GM12878 (cell line): ENCODE measurements around the gene GDF3. TPM values are rescaled to one million over a fixed set of nuclear protein-coding genes. Genes with fewer than 3 reads are reported as not detected.

ENCODE experiments used
- ATAC-seq: fragments of 200-7000 bp; cut with Tn5 transposase; 3 replicates; pipeline ENCODE4 v1.9.1; 2020; ENCODE audit warnings: mild to moderate bottlenecking, moderate library complexity
- BruUV-seq: library from RNA; stranded (reverse); fragments of 400-500 nt; replicated peaks from 2 replicates; lab custom pipeline; 2021; lab: Mats Ljungman, UMichigan
- CTCF ChIA-PET: fragments of 300-600 bp; sonication (Branson Sonifier 250); formaldehyde crosslinking; extraction: SDS; loops from one replicate; lab custom pipeline; 2021; ENCODE audit warnings: inconsistent platforms; lab: Yijun Ruan, JAX
- POLR2A ChIA-PET: fragments of 350-600 bp; formaldehyde crosslinking; extraction: SDS; loops from one replicate; lab custom pipeline; 2021; ENCODE audit warnings: inconsistent platforms; lab: Charles Lee
- RAD21 ChIA-PET: fragments of 300-600 bp; sonication (Branson Sonifier 250); formaldehyde crosslinking; loops from one replicate; lab custom pipeline; 2023; ENCODE audit warnings: antibody characterized with exemption; ENCODE audit not compliant: unreplicated experiment; lab: Charles Lee
- SMC1A ChIA-PET: fragments of 300-600 bp; sonication (Branson Sonifier 250); formaldehyde crosslinking; loops from one replicate; lab custom pipeline; 2023; ENCODE audit not compliant: unreplicated experiment, uncharacterized antibody; lab: Charles Lee
- DNase-seq: peaks from one replicate; pipeline ENCODE4 v3.0.0-alpha.2; 2011; ENCODE audit warnings: low read depth, low spot score
- FAIRE-seq: peaks from 3 replicates; lab custom pipeline; 2011; peaks lifted over from hg19 to GRCh38; lab: Jason Lieb, UNC
- H2AFZ ChIP-seq: 2 replicates; pipeline ENCODE4 v1.6.0; 2011; ENCODE audit warnings: low read depth, low read length, control low read depth; ENCODE audit not compliant: control insufficient read depth
- H3K27ac ChIP-seq: 2 replicates; pipeline ENCODE4 v1.5.1; 2011; ENCODE audit warnings: control low read depth; ENCODE audit not compliant: control insufficient read depth, insufficient read depth
- H3K27me3 ChIP-seq, 2 experiments: replicated peaks in 1 of 2; 2 replicates each; pipeline versions ENCODE4 v1.6.0 to v1.6.1; 2011; ENCODE audit warnings: low read length in 1 of 2; ENCODE audit not compliant: control insufficient read depth in 2 of 2, insufficient read depth in 2 of 2
- H3K36me3 ChIP-seq, 2 experiments: 2 replicates each; pipeline ENCODE4 v1.5.1; 2011; ENCODE audit warnings: low read length in 1 of 2; ENCODE audit not compliant: control insufficient read depth in 2 of 2, insufficient read depth in 2 of 2
- H3K4me1 ChIP-seq: 2 replicates; pipeline ENCODE4 v1.6.1; 2011; ENCODE audit warnings: mild to moderate bottlenecking, low read length, moderate library complexity, mixed read lengths; ENCODE audit not compliant: control insufficient read depth, insufficient read depth
- H3K4me2 ChIP-seq: 2 replicates; pipeline ENCODE4 v1.6.0; 2011; ENCODE audit warnings: control low read depth; ENCODE audit not compliant: control insufficient read depth, insufficient read depth
- H3K4me3 ChIP-seq: fragments of 200-600 bp; sonication (generic); 2 replicates; pipeline ENCODE4 v1.5.1; 2016
- H3K79me2 ChIP-seq: 2 replicates; pipeline ENCODE4 v1.6.0; 2011; ENCODE audit warnings: low read length; ENCODE audit not compliant: control insufficient read depth, insufficient read depth
- H3K9ac ChIP-seq: 2 replicates; pipeline ENCODE4 v1.8.0; 2011; ENCODE audit warnings: low read length, control low read depth, mixed read lengths; ENCODE audit not compliant: control insufficient read depth, insufficient read depth
- H3K9me3 ChIP-seq: replicated peaks from 3 replicates; pipeline ENCODE4 v1.5.1; 2011; ENCODE audit warnings: mild to moderate bottlenecking, low read length; ENCODE audit not compliant: control insufficient read depth, insufficient read depth
- H4K20me1 ChIP-seq: 2 replicates; pipeline ENCODE4 v1.6.0; 2011; ENCODE audit not compliant: control insufficient read depth, insufficient read depth
- BHLHE40 ChIP-seq, 2 experiments: fragments of 450-650 bp in 1 of 2; IDR thresholded peaks; 2 replicates each; pipeline ENCODE4 v1.6.1; 2011 to 2017; ENCODE audit warnings: low read depth in 2 of 2, borderline replicate concordance in 1 of 2, improper control_type of control experiment in 1 of 2, low read length in 1 of 2, mild to moderate bottlenecking in 1 of 2
- BRCA1 ChIP-seq: IDR thresholded peaks from 2 replicates; pipeline ENCODE4 v1.6.1; 2011; ENCODE audit warnings: low read depth, low read length, improper control_type of control experiment
- CTCF ChIP-seq, 3 experiments: IDR thresholded peaks in 2 of 3; conservative IDR thresholded peaks in 1 of 3; 2 replicates each; pipeline ENCODE4 v1.5.1; 2011; ENCODE audit warnings: low read depth in 3 of 3, low read length in 3 of 3, mild to moderate bottlenecking in 3 of 3, control low read depth in 2 of 3, moderate library complexity in 2 of 3, inconsistent platforms in 1 of 3, mixed read lengths in 1 of 3; ENCODE audit not compliant: control insufficient read depth in 2 of 3, insufficient read depth in 1 of 3; ENCODE audit errors: extremely low read depth in 1 of 3
- HDAC6 ChIP-seq: fragments of 200-600 bp; sonication (generic); IDR thresholded peaks from one replicate; pipeline ENCODE4 v1.8.0; 2017; ENCODE audit warnings: antibody characterized with exemption; ENCODE audit not compliant: unreplicated experiment
- MTA2 ChIP-seq: fragments of 450-650 bp; IDR thresholded peaks from 2 replicates; pipeline ENCODE4 v1.6.1; 2016; ENCODE audit warnings: low read depth, mild to moderate bottlenecking, moderate library complexity
- TCF12 ChIP-seq: IDR thresholded peaks from 2 replicates; pipeline ENCODE4 v1.6.1; 2011; ENCODE audit warnings: low read depth, mild to moderate bottlenecking, low read length
- ZBED1 ChIP-seq: IDR thresholded peaks from 2 replicates; pipeline ENCODE4 v1.6.1; 2016; ENCODE audit warnings: borderline replicate concordance
- ZNF592 ChIP-seq: fragments of 450-650 bp; IDR thresholded peaks from 2 replicates; pipeline ENCODE4 v1.6.1; 2017; ENCODE audit warnings: mild to moderate bottlenecking, moderate library complexity
- WGBS: methylation state at CpG from one replicate; pipeline ENCODE4 v1.1.6; 2016; ENCODE audit warnings: low lambda C conversion rate; ENCODE audit not compliant: insufficient replicate concordance, insufficient coverage; ENCODE audit errors: missing lambda C conversion rate; 5-methylcytosine and 5-hydroxymethylcytosine counted together
- in situ Hi-C: fragments of 300-500 bp; cut with MboI; formaldehyde crosslinking; loops from 9 replicates; pipeline ENCODE4 v1.14.3; 2018; ENCODE audit warnings: mixed read lengths
- intact Hi-C: fragments of 100-400 bp; cut with micrococcal nuclease; formaldehyde crosslinking; loops from one replicate; pipeline ENCODE4 v1.14.2; 2022; ENCODE audit not compliant: unreplicated experiment
- polyA plus RNA-seq, 11 experiments: library from polyadenylated mRNA; depleted of rRNA in 4 of 11; unstranded in 6 of 11; stranded (reverse) in 5 of 11; fragments of >200 nt; fragmentation: Nextera tagmentation in 4 of 11; fragmentation: Illumina TruSeq in 1 of 11; extraction: Ambion mirVana in 4 of 11; extraction: Trizol in 1 of 11; gene quantifications; 1 replicate in 1 of 11; 2 replicates in 10 of 11; pipeline versions ENCODE4 v1.2.1 to v1.2.3, GENCODE V29; 2011 to 2016; ENCODE audit warnings: inconsistent platforms in 2 of 11, missing spikeins in 2 of 11, low read depth in 1 of 11
- total RNA-seq, 4 experiments: library from RNA; depleted of rRNA in 3 of 4; stranded (reverse); fragments of >200 nt in 3 of 4; fragmentation: Illumina TruSeq in 1 of 4; extraction: Trizol in 1 of 4; gene quantifications; 2 replicates each; pipeline versions ENCODE4 v1.2.1 to v1.2.3, GENCODE V29; 2013 to 2021
- TF ChIP-seq, protein P1 (sequence below): fragments of 450-650 bp; IDR thresholded peaks from 2 replicates; pipeline ENCODE4 v1.6.1; 2017; ENCODE audit warnings: low read depth, mild to moderate bottlenecking, moderate library complexity
- TF ChIP-seq, protein P2 (sequence below): fragments of 450-650 bp; IDR thresholded peaks from 2 replicates; pipeline ENCODE4 v1.6.1; 2017; ENCODE audit warnings: mild to moderate bottlenecking, low read depth, inconsistent platforms; ENCODE audit not compliant: poor library complexity, severe bottlenecking

The GDF3 gene
- total and polyA plus RNA-seq, 10 of the 15 experiments (the other 5 are each of a cell fraction or from before 2014, with no cell fraction given): not detected

DNA sequence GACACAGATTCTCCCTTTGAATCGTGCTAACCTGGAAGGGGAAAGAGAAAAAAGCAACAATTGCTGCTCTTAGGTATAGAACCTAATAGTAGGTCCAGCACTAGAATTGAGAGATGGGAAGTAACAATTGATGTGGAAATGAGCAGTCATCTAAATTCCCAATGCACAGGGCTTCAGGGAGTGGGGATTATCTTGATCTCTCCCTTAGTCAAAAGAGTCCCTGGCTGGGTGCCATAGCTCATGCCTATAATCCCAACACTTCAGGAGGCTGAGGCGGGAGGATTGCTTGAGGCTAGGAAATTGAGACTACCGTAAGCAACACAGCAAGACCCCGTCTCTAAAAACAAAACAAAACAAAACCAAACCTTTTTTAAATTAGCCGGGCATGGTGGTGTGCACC lies 33.8 kb downstream of the GDF3 start (continued):
- TF ChIP-seq, protein P1, sequence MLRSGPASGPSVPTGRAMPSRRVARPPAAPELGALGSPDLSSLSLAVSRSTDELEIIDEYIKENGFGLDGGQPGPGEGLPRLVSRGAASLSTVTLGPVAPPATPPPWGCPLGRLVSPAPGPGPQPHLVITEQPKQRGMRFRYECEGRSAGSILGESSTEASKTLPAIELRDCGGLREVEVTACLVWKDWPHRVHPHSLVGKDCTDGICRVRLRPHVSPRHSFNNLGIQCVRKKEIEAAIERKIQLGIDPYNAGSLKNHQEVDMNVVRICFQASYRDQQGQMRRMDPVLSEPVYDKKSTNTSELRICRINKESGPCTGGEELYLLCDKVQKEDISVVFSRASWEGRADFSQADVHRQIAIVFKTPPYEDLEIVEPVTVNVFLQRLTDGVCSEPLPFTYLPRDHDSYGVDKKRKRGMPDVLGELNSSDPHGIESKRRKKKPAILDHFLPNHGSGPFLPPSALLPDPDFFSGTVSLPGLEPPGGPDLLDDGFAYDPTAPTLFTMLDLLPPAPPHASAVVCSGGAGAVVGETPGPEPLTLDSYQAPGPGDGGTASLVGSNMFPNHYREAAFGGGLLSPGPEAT: no peak
- TF ChIP-seq TCF12 (no peak), MTA2 (no peak), HDAC6 (no peak), BHLHE40 (IDR thresholded peaks at IDR 0.05; ENCODE audit: borderline replicate concordance in 1 of 2, low read depth in 2 of 2, low read length in 1 of 2) (no peak)
- TF ChIP-seq, protein P2, sequence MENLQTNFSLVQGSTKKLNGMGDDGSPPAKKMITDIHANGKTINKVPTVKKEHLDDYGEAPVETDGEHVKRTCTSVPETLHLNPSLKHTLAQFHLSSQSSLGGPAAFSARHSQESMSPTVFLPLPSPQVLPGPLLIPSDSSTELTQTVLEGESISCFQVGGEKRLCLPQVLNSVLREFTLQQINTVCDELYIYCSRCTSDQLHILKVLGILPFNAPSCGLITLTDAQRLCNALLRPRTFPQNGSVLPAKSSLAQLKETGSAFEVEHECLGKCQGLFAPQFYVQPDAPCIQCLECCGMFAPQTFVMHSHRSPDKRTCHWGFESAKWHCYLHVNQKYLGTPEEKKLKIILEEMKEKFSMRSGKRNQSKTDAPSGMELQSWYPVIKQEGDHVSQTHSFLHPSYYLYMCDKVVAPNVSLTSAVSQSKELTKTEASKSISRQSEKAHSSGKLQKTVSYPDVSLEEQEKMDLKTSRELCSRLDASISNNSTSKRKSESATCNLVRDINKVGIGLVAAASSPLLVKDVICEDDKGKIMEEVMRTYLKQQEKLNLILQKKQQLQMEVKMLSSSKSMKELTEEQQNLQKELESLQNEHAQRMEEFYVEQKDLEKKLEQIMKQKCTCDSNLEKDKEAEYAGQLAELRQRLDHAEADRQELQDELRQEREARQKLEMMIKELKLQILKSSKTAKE: no peak

- BruUV-seq: no TSS peak
- TF ChIP-seq ZNF592 (no peak), ZBED1 (no peak), CTCF (IDR thresholded peaks at IDR 0.05 in 2 of 3, conservative IDR thresholded peaks at IDR 0.05 in 1 of 3; ENCODE audit: control insufficient read depth in 2 of 3, extremely low read depth in 1 of 3, insufficient read depth in 1 of 3, low read depth in 3 of 3, low read length in 3 of 3) (no peak), BRCA1 (no peak)
Observed at GRCh38 chr12:7656121-7656520, 39.5 kb downstream of the GDF3 start.

More at GRCh38 chr12:7656121-7656520, 39.5 kb downstream of the GDF3 start:
- Histone ChIP-seq H3K4me2 (no peak overlapping the region), H4K20me1 (no peaks in the 10 kb centered on the region), H3K4me3 (no peak overlapping the region), H3K9me3 (no peaks in the 10 kb centered on the region), H3K27ac (no peak overlapping the region), H3K9ac (no peak overlapping the region), H2AFZ (no peak overlapping the region), H3K79me2 (no peaks in the 10 kb centered on the region), H3K27me3 (no peaks in the 10 kb centered on the region), H3K4me1 (no peaks in the 10 kb centered on the region), H3K36me3 (no peaks in the 10 kb centered on the region)
- no peak for ATAC-seq
- ChIA-PET SMC1A (no interaction called here), CTCF (interaction anchor here (0.7 kb wide), 1 partner anchor 19 kb away, joined by 3 read pairs; no protein-coding TSS in a partner anchor), RAD21 (no interaction called here), POLR2A (no interaction called here)
- 21% methylated on average over 5 of the region's 5 CpGs for WGBS
- intact Hi-C loops (no loop called here), in situ Hi-C loops (no loop called here)
- FAIRE-seq: no peak
- DNase-seq: no peak
